HepG2 (cell line): ENCODE results near the gene DGKB. TPM values are rescaled to one million over a fixed set of nuclear protein-coding genes. Genes with fewer than 3 reads are reported as not detected.

Experiments used
- ATAC-seq: fragments of 200-7000 bp; cut with Tn5 transposase; 3 replicates; pipeline ENCODE4 v1.9.1; 2020; ENCODE audit warnings: mild to moderate bottlenecking, moderate library complexity
- BruUV-seq: library from RNA; stranded (reverse); fragments of 400-500 nt; replicated peaks from 2 replicates; lab custom pipeline; 2021; lab: Mats Ljungman, UMichigan
- CTCF ChIA-PET: fragments of 300-600 bp; formaldehyde crosslinking; extraction: SDS; loops from one replicate; lab custom pipeline; 2021; ENCODE audit warnings: low total read pairs, inconsistent platforms, low intra/inter-chr PET ratio; lab: Yijun Ruan, JAX
- POLR2A ChIA-PET: fragments of 350-600 bp; sonication (Branson Sonifier 250); formaldehyde crosslinking; loops from one replicate; lab custom pipeline; 2020; ENCODE audit warnings: antibody characterized with exemption, inconsistent platforms; lab: Yijun Ruan, JAX
- DNase-seq: peaks from one replicate; pipeline ENCODE4 v3.0.0-alpha.2; 2015; ENCODE audit warnings: low spot score
- FAIRE-seq: peaks from 3 replicates; lab custom pipeline; 2011; peaks lifted over from hg19 to GRCh38; lab: Jason Lieb, UNC
- H2AFZ ChIP-seq: one replicate; pipeline ENCODE4 v1.6.1; 2011; ENCODE audit warnings: low read length, inconsistent platforms
- H3K27ac ChIP-seq: fragments of 300-600 bp; 3 replicates; pipeline ENCODE4 v1.8.0; 2011; ENCODE audit warnings: mixed run types, mild to moderate bottlenecking, mixed read lengths, low read length, inconsistent platforms; ENCODE audit not compliant: insufficient read depth; ENCODE audit errors: extremely low read length
- H3K27me3 ChIP-seq, 2 experiments: fragments of 200-600 bp in 1 of 2; 2 replicates in 1 of 2; 3 replicates in 1 of 2; pipeline versions ENCODE4 v1.6.0 to v1.8.0; 2011; ENCODE audit warnings: low read length in 2 of 2, mild to moderate bottlenecking in 2 of 2, moderate library complexity in 2 of 2, inconsistent platforms in 1 of 2; ENCODE audit not compliant: insufficient read depth in 2 of 2, control insufficient read depth in 1 of 2
- H3K36me3 ChIP-seq, 2 experiments: fragments of 200-600 bp in 1 of 2; replicated peaks in 1 of 2; 2 replicates in 1 of 2; 3 replicates in 1 of 2; pipeline versions ENCODE4 v1.5.1 to v1.8.0; 2011; ENCODE audit warnings: low read length in 2 of 2, inconsistent platforms in 1 of 2; ENCODE audit not compliant: insufficient read depth in 2 of 2, control insufficient read depth in 1 of 2
- H3K4me1 ChIP-seq: 2 replicates; pipeline ENCODE4 v1.5.1; 2012; ENCODE audit warnings: low read length, inconsistent platforms; ENCODE audit not compliant: insufficient read depth
- H3K4me2 ChIP-seq: 2 replicates; pipeline ENCODE4 v1.6.0; 2011; ENCODE audit warnings: low read depth, low read length, inconsistent platforms
- H3K4me3 ChIP-seq, 3 experiments: fragments of 200-600 bp in 1 of 3; sonication (generic), shearing (Covaris generic) in 1 of 3; replicated peaks in 1 of 3; 2 replicates each; pipeline ENCODE4 v1.5.1; 2011 to 2016; ENCODE audit warnings: low read length in 3 of 3, inconsistent platforms in 2 of 3, low read depth in 2 of 3, mild to moderate bottlenecking in 2 of 3, control low read depth in 1 of 3, mixed read lengths in 1 of 3; ENCODE audit not compliant: insufficient read depth in 1 of 3
- H3K79me2 ChIP-seq: one replicate; pipeline ENCODE4 v1.6.1; 2011; ENCODE audit warnings: low read length, inconsistent platforms; ENCODE audit not compliant: insufficient read depth
- H3K9ac ChIP-seq: 2 replicates; pipeline ENCODE4 v1.6.0; 2011; ENCODE audit warnings: mild to moderate bottlenecking, low read depth, low read length, inconsistent platforms; ENCODE audit not compliant: insufficient read depth
- H3K9me3 ChIP-seq: 2 replicates; pipeline ENCODE4 v1.5.1; 2012; ENCODE audit warnings: mild to moderate bottlenecking, low read length
- H4K20me1 ChIP-seq: 2 replicates; pipeline ENCODE4 v1.6.0; 2011; ENCODE audit warnings: inconsistent platforms, mild to moderate bottlenecking, low read length, moderate library complexity; ENCODE audit not compliant: insufficient read depth
- ASH2L ChIP-seq: fragments of 300-600, 200-600 bp; sonication (generic); IDR thresholded peaks from 2 replicates; pipeline ENCODE4 v1.7.0; 2017; ENCODE audit warnings: low read depth, mild to moderate bottlenecking, moderate library complexity, mixed read lengths, low read length; ENCODE audit not compliant: insufficient read length
- HOXA3 ChIP-seq: sonication (generic); formaldehyde crosslinking; IDR thresholded peaks from 2 replicates; pipeline ENCODE4 v1.5.0; 2020; ENCODE audit warnings: missing genetic modification reagents
- JUND ChIP-seq: sonication (generic); formaldehyde crosslinking; IDR thresholded peaks from 2 replicates; pipeline ENCODE4 v1.8.0; 2022; ENCODE audit warnings: mild to moderate bottlenecking, missing genetic modification reagents
- NCOR1 ChIP-seq: fragments of 200-600 bp; sonication (generic); IDR thresholded peaks from 2 replicates; pipeline ENCODE4 v1.7.0; 2017; ENCODE audit warnings: antibody characterized with exemption, low read length, borderline replicate concordance
- PCBP2 ChIP-seq: fragments of 200-400 bp; formaldehyde crosslinking; optimal IDR thresholded peaks from 2 replicates; pipeline ENCODE3; 2018; ENCODE audit warnings: low read length, low read depth; ENCODE audit not compliant: poor library complexity, severe bottlenecking
- PTBP1 ChIP-seq: fragments of 200-400 bp; formaldehyde crosslinking; IDR thresholded peaks from 2 replicates; pipeline ENCODE4 v1.6.1; 2018; ENCODE audit warnings: low read length, low read depth; ENCODE audit not compliant: poor library complexity, severe bottlenecking
- TARDBP ChIP-seq: sonication (generic); formaldehyde crosslinking; IDR thresholded peaks from 2 replicates; pipeline ENCODE4 v1.8.0; 2022; ENCODE audit warnings: mild to moderate bottlenecking, missing genetic modification reagents
- YEATS2 ChIP-seq: sonication (generic); formaldehyde crosslinking; IDR thresholded peaks from 2 replicates; pipeline ENCODE4 v1.4.0; 2020; ENCODE audit warnings: missing genetic modification reagents, borderline replicate concordance
- ZBTB3 ChIP-seq: sonication (generic); formaldehyde crosslinking; IDR thresholded peaks from 2 replicates; pipeline ENCODE4 v1.4.0; 2020; ENCODE audit warnings: low read depth, mild to moderate bottlenecking, moderate library complexity, missing genetic modification reagents, borderline replicate concordance
- ZNF329 ChIP-seq: sonication (generic); formaldehyde crosslinking; IDR thresholded peaks from 2 replicates; pipeline ENCODE4 v1.9.0; 2021; ENCODE audit warnings: low read depth, mild to moderate bottlenecking, missing genetic modification reagents
- ZNF382 ChIP-seq: sonication (generic); formaldehyde crosslinking; IDR thresholded peaks from 2 replicates; pipeline ENCODE4 v1.5.0; 2020; ENCODE audit warnings: missing genetic modification reagents, mild to moderate bottlenecking, borderline replicate concordance
- ZNF44 ChIP-seq: sonication (generic); formaldehyde crosslinking; IDR thresholded peaks from 2 replicates; pipeline ENCODE4 v1.5.1; 2020; ENCODE audit warnings: mild to moderate bottlenecking, missing genetic modification reagents
- ZNF672 ChIP-seq: sonication (generic); formaldehyde crosslinking; IDR thresholded peaks from 2 replicates; pipeline ENCODE4 v1.8.1; 2022; ENCODE audit warnings: missing genetic modification reagents
- WGBS: methylation state at CpG from one replicate; pipeline ENCODE4 v1.1.6; 2017; ENCODE audit warnings: low lambda C conversion rate; 5-methylcytosine and 5-hydroxymethylcytosine counted together
- in situ Hi-C: cut with HindIII; loops from 2 replicates; pipeline ENCODE4 v1.10.0; 2017; ENCODE audit warnings: low pct_unique_long_range_greater_than_20kb; ENCODE audit not compliant: extremely low pct_ligation_motif_present
- intact Hi-C: fragments of 100-400 bp; cut with micrococcal nuclease; formaldehyde crosslinking; loops from one replicate; pipeline ENCODE4 v1.10.0; 2022; ENCODE audit not compliant: unreplicated experiment
- polyA plus RNA-seq, 8 experiments: library from polyadenylated mRNA; depleted of rRNA in 3 of 8; stranded (reverse) in 7 of 8; unstranded in 1 of 8; fragments of >200 nt; fragmentation: Illumina TruSeq in 4 of 8; extraction: Trizol in 4 of 8; gene quantifications; 2 replicates each; pipeline versions ENCODE4 v1.2.1 to v1.2.3, GENCODE V29; 2011 to 2016; ENCODE audit warnings: low read depth in 4 of 8, missing spikeins in 1 of 8, mixed read lengths in 1 of 8; ENCODE audit not compliant: insufficient read depth in 1 of 8
- total RNA-seq, 5 experiments: library from RNA; depleted of rRNA; stranded (reverse); fragments of >200 nt; fragmentation: Illumina TruSeq; extraction: Trizol; gene quantifications; 2 replicates each; pipeline ENCODE4 v1.2.3, GENCODE V29; 2016; ENCODE audit warnings: low read depth in 1 of 5
- TF ChIP-seq, protein P1 (sequence below): sonication (generic); formaldehyde crosslinking; IDR thresholded peaks from 2 replicates; pipeline ENCODE4 v1.4.0; 2020; ENCODE audit warnings: missing genetic modification reagents
- TF ChIP-seq, protein P2 (sequence below): IDR thresholded peaks from 2 replicates; pipeline ENCODE4 v1.4.0; 2020; ENCODE audit warnings: mild to moderate bottlenecking, missing genetic modification reagents

Gene DGKB
- total and polyA plus RNA-seq, 2 of the 13 experiments (the other 11 are each of a cell fraction or from before 2014, with no cell fraction given), result not detected

DNA sequence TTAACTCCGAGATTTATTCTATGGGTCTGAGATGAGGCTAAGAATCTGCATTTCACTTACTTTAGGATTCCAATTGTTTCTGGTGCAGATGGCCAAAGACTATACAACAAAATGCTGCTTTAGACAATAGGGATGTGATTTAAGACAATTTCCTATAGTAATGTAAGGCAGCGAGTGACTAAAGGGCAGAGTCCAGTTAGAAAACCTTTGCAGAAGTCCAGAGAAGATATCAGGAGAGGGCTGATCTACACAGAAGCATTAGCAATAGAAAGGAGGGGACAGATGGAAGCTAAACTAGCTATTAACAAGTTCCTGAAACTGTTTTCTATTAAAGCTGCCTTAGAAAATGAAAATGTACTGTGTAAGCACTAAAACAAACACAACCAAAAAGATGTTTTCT, 398.9 kb downstream of the DGKB start:
- DNase-seq, result no peak
- H4K20me1 ChIP-seq, result no peaks in the 10 kb centered on the region
- peaks cover 88% of the 10 kb centered on the region for H3K9me3 ChIP-seq
- 0% methylated on average over 2 of the region's 2 CpGs for WGBS
- H3K79me2 ChIP-seq, result no peaks in the 10 kb centered on the region
- no peak overlapping the region for H3K4me2 ChIP-seq
- no peak overlapping the region for H3K4me3 ChIP-seq
- H3K9ac ChIP-seq, result no peak overlapping the region
- ChIA-PET CTCF (no interaction called here), POLR2A (no interaction called here)
- FAIRE-seq, result no peak
- no peaks in the 10 kb centered on the region for H3K27me3 ChIP-seq
- intact Hi-C loops, result loop anchor here (10.0 kb wide), 1 partner anchor 679 kb away; no protein-coding TSS in a partner anchor
- H3K27ac ChIP-seq, result no peak overlapping the region
- ATAC-seq, result no peak
- no peaks in the 10 kb centered on the region for H3K4me1 ChIP-seq
- H3K36me3 ChIP-seq, result no peaks in the 10 kb centered on the region
- no peak overlapping the region for H2AFZ ChIP-seq
- no peak for TF ChIP-seq NCOR1
- no peak for TF ChIP-seq ZNF382 (CRISPR knock-in tag)
- TF ChIP-seq ZNF44, result no peak
- no peak for TF ChIP-seq ZBTB3 (CRISPR knock-in tag)
- TF ChIP-seq JUND (CRISPR knock-in tag), result no peak
- no peak for TF ChIP-seq ZNF329 (CRISPR knock-in tag)
- in situ Hi-C loops, result no loop called here
- BruUV-seq, result no TSS peak

GRCh38 chr7:14501436-14501835, 401.1 kb downstream of the DGKB start:
- no peak overlapping the region for H3K9ac ChIP-seq
- ATAC-seq (no peak), DNase-seq (no peak), FAIRE-seq (no peak)
- in situ Hi-C loops, result no loop called here
- no TSS peak for BruUV-seq
- no peaks in the 10 kb centered on the region for H3K79me2 ChIP-seq
- peaks cover 88% of the 10 kb centered on the region for H3K9me3 ChIP-seq
- no peak overlapping the region for H3K4me3 ChIP-seq
- no peak overlapping the region for H3K27ac ChIP-seq
- no peak overlapping the region for H3K4me2 ChIP-seq
- H2AFZ ChIP-seq, result no peak overlapping the region
- no peaks in the 10 kb centered on the region for H3K36me3 ChIP-seq
- WGBS, result 2% methylated on average over 2 of the region's 2 CpGs
- H3K4me1 ChIP-seq, result no peaks in the 10 kb centered on the region
- H4K20me1 ChIP-seq, result no peaks in the 10 kb centered on the region
- no peaks in the 10 kb centered on the region for H3K27me3 ChIP-seq
- CTCF ChIA-PET, result no interaction called here
- POLR2A ChIA-PET, result no interaction called here
- intact Hi-C loops, result loop anchor here (10.0 kb wide), 1 partner anchor 677 kb away; no protein-coding TSS in a partner anchor
- no peak for TF ChIP-seq TARDBP (CRISPR knock-in tag)
- TF ChIP-seq ASH2L, result no peak
- TF ChIP-seq YEATS2 (CRISPR knock-in tag), result no peak
- no peak for TF ChIP-seq ZNF672 (CRISPR knock-in tag)
- TF ChIP-seq HOXA3 (CRISPR knock-in tag), result no peak
- TF ChIP-seq PCBP2, result no peak
- TF ChIP-seq, protein P1, sequence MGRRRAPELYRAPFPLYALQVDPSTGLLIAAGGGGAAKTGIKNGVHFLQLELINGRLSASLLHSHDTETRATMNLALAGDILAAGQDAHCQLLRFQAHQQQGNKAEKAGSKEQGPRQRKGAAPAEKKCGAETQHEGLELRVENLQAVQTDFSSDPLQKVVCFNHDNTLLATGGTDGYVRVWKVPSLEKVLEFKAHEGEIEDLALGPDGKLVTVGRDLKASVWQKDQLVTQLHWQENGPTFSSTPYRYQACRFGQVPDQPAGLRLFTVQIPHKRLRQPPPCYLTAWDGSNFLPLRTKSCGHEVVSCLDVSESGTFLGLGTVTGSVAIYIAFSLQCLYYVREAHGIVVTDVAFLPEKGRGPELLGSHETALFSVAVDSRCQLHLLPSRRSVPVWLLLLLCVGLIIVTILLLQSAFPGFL (CRISPR knock-in tag), result no peak
- TF ChIP-seq, protein P2, sequence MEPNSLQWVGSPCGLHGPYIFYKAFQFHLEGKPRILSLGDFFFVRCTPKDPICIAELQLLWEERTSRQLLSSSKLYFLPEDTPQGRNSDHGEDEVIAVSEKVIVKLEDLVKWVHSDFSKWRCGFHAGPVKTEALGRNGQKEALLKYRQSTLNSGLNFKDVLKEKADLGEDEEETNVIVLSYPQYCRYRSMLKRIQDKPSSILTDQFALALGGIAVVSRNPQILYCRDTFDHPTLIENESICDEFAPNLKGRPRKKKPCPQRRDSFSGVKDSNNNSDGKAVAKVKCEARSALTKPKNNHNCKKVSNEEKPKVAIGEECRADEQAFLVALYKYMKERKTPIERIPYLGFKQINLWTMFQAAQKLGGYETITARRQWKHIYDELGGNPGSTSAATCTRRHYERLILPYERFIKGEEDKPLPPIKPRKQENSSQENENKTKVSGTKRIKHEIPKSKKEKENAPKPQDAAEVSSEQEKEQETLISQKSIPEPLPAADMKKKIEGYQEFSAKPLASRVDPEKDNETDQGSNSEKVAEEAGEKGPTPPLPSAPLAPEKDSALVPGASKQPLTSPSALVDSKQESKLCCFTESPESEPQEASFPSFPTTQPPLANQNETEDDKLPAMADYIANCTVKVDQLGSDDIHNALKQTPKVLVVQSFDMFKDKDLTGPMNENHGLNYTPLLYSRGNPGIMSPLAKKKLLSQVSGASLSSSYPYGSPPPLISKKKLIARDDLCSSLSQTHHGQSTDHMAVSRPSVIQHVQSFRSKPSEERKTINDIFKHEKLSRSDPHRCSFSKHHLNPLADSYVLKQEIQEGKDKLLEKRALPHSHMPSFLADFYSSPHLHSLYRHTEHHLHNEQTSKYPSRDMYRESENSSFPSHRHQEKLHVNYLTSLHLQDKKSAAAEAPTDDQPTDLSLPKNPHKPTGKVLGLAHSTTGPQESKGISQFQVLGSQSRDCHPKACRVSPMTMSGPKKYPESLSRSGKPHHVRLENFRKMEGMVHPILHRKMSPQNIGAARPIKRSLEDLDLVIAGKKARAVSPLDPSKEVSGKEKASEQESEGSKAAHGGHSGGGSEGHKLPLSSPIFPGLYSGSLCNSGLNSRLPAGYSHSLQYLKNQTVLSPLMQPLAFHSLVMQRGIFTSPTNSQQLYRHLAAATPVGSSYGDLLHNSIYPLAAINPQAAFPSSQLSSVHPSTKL (CRISPR knock-in tag), result no peak
- TF ChIP-seq PTBP1, result no peak
